GM23338 (cell line): Measurements from ENCODE around the gene TP73. TPM values are rescaled to one million over a fixed set of nuclear protein-coding genes. Genes with fewer than 3 reads are reported as not detected.

Experiments used
- ATAC-seq: fragments of 200-7000 bp; cut with Tn5 transposase; 3 replicates; pipeline ENCODE4 v1.9.1; 2020
- DNase-seq: peaks from one replicate; pipeline ENCODE4 v3.0.0-alpha.2; 2015; ENCODE audit warnings: low spot score
- H2AFZ ChIP-seq: fragments of 200-600 bp; sonication (generic); 2 replicates; pipeline ENCODE4 v1.8.0; 2016; ENCODE audit warnings: antibody characterized with exemption, mild to moderate bottlenecking, moderate library complexity
- H3F3A ChIP-seq: fragments of 200-600 bp; sonication (generic); replicated peaks from 2 replicates; pipeline ENCODE4 v1.8.0; 2017; ENCODE audit warnings: antibody characterized with exemption, mixed run types, low read depth
- H3K27ac ChIP-seq: fragments of 200-600 bp; sonication (generic); 2 replicates; pipeline ENCODE4 v1.6.1; 2016; ENCODE audit warnings: low read depth
- H3K27me3 ChIP-seq: fragments of 200-600 bp; sonication (generic); 2 replicates; pipeline ENCODE4 v1.8.0; 2016; ENCODE audit warnings: mild to moderate bottlenecking, mixed run types, moderate library complexity; ENCODE audit not compliant: insufficient read depth
- H3K36me3 ChIP-seq: fragments of 200-600 bp; sonication (generic); 2 replicates; pipeline ENCODE4 v1.8.0; 2016; ENCODE audit warnings: mild to moderate bottlenecking; ENCODE audit not compliant: insufficient read depth
- H3K4me1 ChIP-seq: fragments of 200-600 bp; sonication (generic); 2 replicates; pipeline ENCODE4 v1.8.0; 2016; ENCODE audit warnings: mild to moderate bottlenecking, moderate library complexity; ENCODE audit not compliant: insufficient read depth
- H3K4me2 ChIP-seq: fragments of 200-600 bp; sonication (generic); 2 replicates; pipeline ENCODE4 v1.7.1; 2017; ENCODE audit warnings: mixed run types
- H3K4me3 ChIP-seq: fragments of 200-600 bp; sonication (generic); 2 replicates; pipeline ENCODE4 v1.6.1; 2016; ENCODE audit warnings: mixed run types
- H3K79me2 ChIP-seq: fragments of 200-600 bp; sonication (generic); replicated peaks from 2 replicates; pipeline ENCODE4 v1.8.0; 2017; ENCODE audit warnings: mild to moderate bottlenecking; ENCODE audit not compliant: insufficient read depth
- H3K9me2 ChIP-seq: fragments of 200-600 bp; sonication (generic); 2 replicates; pipeline ENCODE4 v1.8.0; 2017; ENCODE audit not compliant: insufficient read depth
- H4K20me1 ChIP-seq: fragments of 200-600 bp; sonication (generic); replicated peaks from 2 replicates; pipeline ENCODE4 v1.8.0; 2017; ENCODE audit warnings: mild to moderate bottlenecking; ENCODE audit not compliant: insufficient read depth
- H3K27ac Mint-ChIP-seq: 2 replicates; pipeline ENCODE4 v1.8.0; 2020; ENCODE audit warnings: inconsistent platforms, mild to moderate bottlenecking, moderate library complexity, mixed read lengths
- H3K27me3 Mint-ChIP-seq: 3 replicates; pipeline ENCODE4 v1.8.0; 2022; ENCODE audit warnings: low read depth, mild to moderate bottlenecking, moderate library complexity, mixed read lengths, inconsistent platforms; ENCODE audit not compliant: insufficient read depth, poor library complexity
- H3K36me3 Mint-ChIP-seq: 3 replicates; pipeline ENCODE4 v1.8.0; 2021; ENCODE audit warnings: low read depth, mild to moderate bottlenecking, inconsistent platforms, moderate library complexity, mixed read lengths
- H3K4me1 Mint-ChIP-seq: 3 replicates; pipeline ENCODE4 v1.8.0; 2020; ENCODE audit warnings: mild to moderate bottlenecking, inconsistent platforms, mixed read lengths
- H3K4me3 Mint-ChIP-seq: 3 replicates; pipeline ENCODE4 v1.8.0; 2021; ENCODE audit warnings: moderate library complexity, mild to moderate bottlenecking, inconsistent platforms, mixed read lengths
- H3K9me3 Mint-ChIP-seq: 3 replicates; pipeline ENCODE4 v1.8.0; 2020; ENCODE audit warnings: moderate library complexity, mild to moderate bottlenecking, inconsistent platforms, mixed read lengths
- CREB1 ChIP-seq: fragments of 250-450 bp; sonication (Bioruptor Pico); IDR thresholded peaks from 2 replicates; pipeline ENCODE4 v1.5.0; 2020; ENCODE audit warnings: low read depth, mild to moderate bottlenecking, moderate library complexity
- CTCF ChIP-seq, 2 experiments: fragments of 200-600 bp in 1 of 2; sonication (generic) in 1 of 2; conservative IDR thresholded peaks; 2 replicates each; pipeline versions ENCODE4 v1.5.1 to v1.6.1; 2016 to 2017; ENCODE audit warnings: antibody characterized with exemption in 2 of 2, low read depth in 2 of 2, mild to moderate bottlenecking in 2 of 2, moderate library complexity in 1 of 2
- EZH2 ChIP-seq: fragments of 200-600 bp; sonication (generic); IDR thresholded peaks from one replicate; pipeline ENCODE4 v1.8.0; 2017; ENCODE audit warnings: antibody characterized with exemption, mild to moderate bottlenecking, low read depth; ENCODE audit not compliant: unreplicated experiment
- JUNB ChIP-seq: IDR thresholded peaks from one replicate; pipeline ENCODE4 v1.6.1; 2016; ENCODE audit warnings: antibody characterized with exemption; ENCODE audit not compliant: unreplicated experiment
- POLR2AphosphoS5 ChIP-seq: IDR thresholded peaks from 2 replicates; pipeline ENCODE4 v1.6.1; 2016; ENCODE audit warnings: antibody characterized with exemption, low read depth
- ZNF114 ChIP-seq: fragments of 250-450 bp; sonication (Bioruptor Pico); IDR thresholded peaks from 2 replicates; pipeline ENCODE4 v1.5.0; 2020; ENCODE audit warnings: mild to moderate bottlenecking, moderate library complexity
- ZNF331 ChIP-seq: fragments of 250-450 bp; sonication (Bioruptor Pico); IDR thresholded peaks from 2 replicates; pipeline ENCODE4 v1.5.0; 2020; ENCODE audit warnings: low read depth, mild to moderate bottlenecking, moderate library complexity
- ZNF462 ChIP-seq: fragments of 250-450 bp; sonication (Bioruptor Pico); IDR thresholded peaks from 2 replicates; pipeline ENCODE4 v1.5.0; 2020; ENCODE audit warnings: mild to moderate bottlenecking, moderate library complexity
- polyA plus RNA-seq: library from polyadenylated mRNA; unstranded; fragments of >200 nt; fragmentation: Nextera tagmentation; extraction: Ambion mirVana; gene quantifications from 2 replicates; pipeline ENCODE4 v1.2.1, GENCODE V29; 2016
- total RNA-seq: library from RNA; depleted of rRNA; stranded (reverse); fragments of >200 nt; shearing (Covaris generic); gene quantifications from 2 replicates; pipeline ENCODE4 v1.2.3, GENCODE V29; 2014
- TF ChIP-seq, protein P1 (sequence below): IDR thresholded peaks from 2 replicates; pipeline ENCODE4 v1.6.1; 2016; ENCODE audit warnings: antibody characterized with exemption
- TF ChIP-seq, protein P2 (sequence below): IDR thresholded peaks from one replicate; pipeline ENCODE4 v1.6.1; 2018; ENCODE audit warnings: antibody characterized with exemption; ENCODE audit not compliant: unreplicated experiment

Gene TP73
- total and polyA plus RNA-seq, 2 experiments from 2014 or later: 1.4 to 3.4 TPM

- H3K27me3 Mint-ChIP-seq: peaks cover 4% of the 10 kb centered on the region
- no peaks in the 10 kb centered on the region for H3K4me1 ChIP-seq
- H3K27me3 ChIP-seq: no peaks in the 10 kb centered on the region
- DNase-seq (no peak), ATAC-seq (no peak)
- H3K4me1 Mint-ChIP-seq: no peaks in the 10 kb centered on the region
- H3K4me3 Mint-ChIP-seq: no peak overlapping the region; the same call in 2 of the 3 replicates
- H3K36me3 ChIP-seq: peaks cover 13% of the 10 kb centered on the region; the same call in 1 of the 2 replicates
- no peak overlapping the region for H3K27ac Mint-ChIP-seq
- no peak overlapping the region for H3K4me2 ChIP-seq
- H3K79me2 ChIP-seq: peaks cover 8% of the 10 kb centered on the region; the same call in 1 of the 2 replicates
- no peaks in the 10 kb centered on the region for H4K20me1 ChIP-seq
- H3K9me2 ChIP-seq: no peaks in the 10 kb centered on the region
- TF ChIP-seq, protein P1, sequence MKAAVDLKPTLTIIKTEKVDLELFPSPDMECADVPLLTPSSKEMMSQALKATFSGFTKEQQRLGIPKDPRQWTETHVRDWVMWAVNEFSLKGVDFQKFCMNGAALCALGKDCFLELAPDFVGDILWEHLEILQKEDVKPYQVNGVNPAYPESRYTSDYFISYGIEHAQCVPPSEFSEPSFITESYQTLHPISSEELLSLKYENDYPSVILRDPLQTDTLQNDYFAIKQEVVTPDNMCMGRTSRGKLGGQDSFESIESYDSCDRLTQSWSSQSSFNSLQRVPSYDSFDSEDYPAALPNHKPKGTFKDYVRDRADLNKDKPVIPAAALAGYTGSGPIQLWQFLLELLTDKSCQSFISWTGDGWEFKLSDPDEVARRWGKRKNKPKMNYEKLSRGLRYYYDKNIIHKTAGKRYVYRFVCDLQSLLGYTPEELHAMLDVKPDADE: no peak
- TF ChIP-seq, protein P2, sequence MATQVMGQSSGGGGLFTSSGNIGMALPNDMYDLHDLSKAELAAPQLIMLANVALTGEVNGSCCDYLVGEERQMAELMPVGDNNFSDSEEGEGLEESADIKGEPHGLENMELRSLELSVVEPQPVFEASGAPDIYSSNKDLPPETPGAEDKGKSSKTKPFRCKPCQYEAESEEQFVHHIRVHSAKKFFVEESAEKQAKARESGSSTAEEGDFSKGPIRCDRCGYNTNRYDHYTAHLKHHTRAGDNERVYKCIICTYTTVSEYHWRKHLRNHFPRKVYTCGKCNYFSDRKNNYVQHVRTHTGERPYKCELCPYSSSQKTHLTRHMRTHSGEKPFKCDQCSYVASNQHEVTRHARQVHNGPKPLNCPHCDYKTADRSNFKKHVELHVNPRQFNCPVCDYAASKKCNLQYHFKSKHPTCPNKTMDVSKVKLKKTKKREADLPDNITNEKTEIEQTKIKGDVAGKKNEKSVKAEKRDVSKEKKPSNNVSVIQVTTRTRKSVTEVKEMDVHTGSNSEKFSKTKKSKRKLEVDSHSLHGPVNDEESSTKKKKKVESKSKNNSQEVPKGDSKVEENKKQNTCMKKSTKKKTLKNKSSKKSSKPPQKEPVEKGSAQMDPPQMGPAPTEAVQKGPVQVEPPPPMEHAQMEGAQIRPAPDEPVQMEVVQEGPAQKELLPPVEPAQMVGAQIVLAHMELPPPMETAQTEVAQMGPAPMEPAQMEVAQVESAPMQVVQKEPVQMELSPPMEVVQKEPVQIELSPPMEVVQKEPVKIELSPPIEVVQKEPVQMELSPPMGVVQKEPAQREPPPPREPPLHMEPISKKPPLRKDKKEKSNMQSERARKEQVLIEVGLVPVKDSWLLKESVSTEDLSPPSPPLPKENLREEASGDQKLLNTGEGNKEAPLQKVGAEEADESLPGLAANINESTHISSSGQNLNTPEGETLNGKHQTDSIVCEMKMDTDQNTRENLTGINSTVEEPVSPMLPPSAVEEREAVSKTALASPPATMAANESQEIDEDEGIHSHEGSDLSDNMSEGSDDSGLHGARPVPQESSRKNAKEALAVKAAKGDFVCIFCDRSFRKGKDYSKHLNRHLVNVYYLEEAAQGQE: no peak
- no peak for TF ChIP-seq CREB1 (CRISPR knock-in tag)
- TF ChIP-seq ZNF331 (CRISPR knock-in tag): no peak
- TF ChIP-seq JUNB: no peak
- TF ChIP-seq EZH2: no peak
- TF ChIP-seq POLR2AphosphoS5: no peak
- TF ChIP-seq CTCF (conservative IDR thresholded peaks at IDR 0.05; ENCODE audit: low read depth in 2 of 2): no peak
- no peak for TF ChIP-seq ZNF462 (CRISPR knock-in tag)
- TF ChIP-seq ZNF114: no peak
- H2AFZ ChIP-seq: no peak overlapping the region
- H3F3A ChIP-seq: no peaks in the 10 kb centered on the region; the same call in 1 of the 2 replicates
- H3K9me3 Mint-ChIP-seq: no peaks in the 10 kb centered on the region
- peaks cover 19% of the 10 kb centered on the region; the same call in 2 of the 3 replicates for H3K36me3 Mint-ChIP-seq
- no peak overlapping the region for H3K4me3 ChIP-seq
- no peak overlapping the region for H3K27ac ChIP-seq
These were observed 12.0 kb upstream of the TP73 start for GRCh38 chr1:3640121-3640837.
